Measurements from ENCODE around the gene EPHB2.
"Not testable (repeated sequence)": the region's sequence is repeated elsewhere in the genome, so short reads cannot be mapped to it uniquely, and the experiment has no call there.

The EPHB2 gene

GRCh38 chr1:22670352-22670975 is 40.2 kb upstream of the EPHB2 start:
- no peak for DNase-seq (ENCODE audit: low read depth)
- TF ChIP-seq MAX (IDR thresholded peaks at IDR 0.05; ENCODE audit: low read depth, low read length) (no peak), CTCF (IDR thresholded peaks at IDR 0.05; ENCODE audit: low read depth, low read length) (no peak), MYC (IDR thresholded peaks at IDR 0.05; ENCODE audit: low read depth, low read length) (no peak), POLR2A (IDR thresholded peaks at IDR 0.05; ENCODE audit: extremely low read depth, insufficient read length) (no peak)
- H3K4me3 ChIP-seq (ENCODE audit: low read depth, low read length), result no peak overlapping the region

GRCh38 chr1:22671999-22672398 is 38.6 kb upstream of the EPHB2 start:
- no peak overlapping the region for H3K4me3 ChIP-seq (ENCODE audit: low read depth, low read length)
- TF ChIP-seq MAX (IDR thresholded peaks at IDR 0.05; ENCODE audit: low read depth, low read length) (no peak), CTCF (IDR thresholded peaks at IDR 0.05; ENCODE audit: low read depth, low read length) (no peak), MYC (IDR thresholded peaks at IDR 0.05; ENCODE audit: low read depth, low read length) (no peak), POLR2A (IDR thresholded peaks at IDR 0.05; ENCODE audit: extremely low read depth, insufficient read length) (no peak)

GRCh38 chr1:22673486-22674409 is 36.9 kb upstream of the EPHB2 start:
- TF ChIP-seq MAX (IDR thresholded peaks at IDR 0.05; ENCODE audit: low read depth, low read length) (no peak), CTCF (IDR thresholded peaks at IDR 0.05; ENCODE audit: low read depth, low read length) (peak; percentile 49), POLR2A (IDR thresholded peaks at IDR 0.05; ENCODE audit: extremely low read depth, insufficient read length) (no peak), MYC (IDR thresholded peaks at IDR 0.05; ENCODE audit: low read depth, low read length) (no peak)
- no peak overlapping the region for H3K4me3 ChIP-seq (ENCODE audit: low read depth, low read length)
- DNase-seq (ENCODE audit: low read depth), result peak; percentile 38

More at GRCh38 chr1:22671999-22672398, 38.6 kb upstream of the EPHB2 start:
- no peak for DNase-seq (ENCODE audit: low read depth)

GRCh38 chr1:22674410-22674749 is 36.3 kb upstream of the EPHB2 start:
- DNase-seq (ENCODE audit: low read depth), result no peak
- TF ChIP-seq CTCF (IDR thresholded peaks at IDR 0.05; ENCODE audit: low read depth, low read length) (no peak), POLR2A (IDR thresholded peaks at IDR 0.05; ENCODE audit: extremely low read depth, insufficient read length) (no peak)
- no peak overlapping the region for H3K4me3 ChIP-seq (ENCODE audit: low read depth, low read length)

GRCh38 chr1:22676151-22676550 is 34.5 kb upstream of the EPHB2 start:
- not testable (repeated sequence) for DNase-seq (ENCODE audit: low read depth)

GRCh38 chr1:22676916-22677583 is 33.6 kb upstream of the EPHB2 start:
- no peak for DNase-seq (ENCODE audit: low read depth)
- no peak for TF ChIP-seq MAX (IDR thresholded peaks at IDR 0.05; ENCODE audit: low read depth, low read length)
- TF ChIP-seq POLR2A (IDR thresholded peaks at IDR 0.05; ENCODE audit: extremely low read depth, insufficient read length), result no peak
- no peak for TF ChIP-seq CTCF (IDR thresholded peaks at IDR 0.05; ENCODE audit: low read depth, low read length)
- TF ChIP-seq MYC (IDR thresholded peaks at IDR 0.05; ENCODE audit: low read depth, low read length), result no peak

More at GRCh38 chr1:22676151-22676550, 34.5 kb upstream of the EPHB2 start:
- not testable (repeated sequence) for H3K4me3 ChIP-seq (ENCODE audit: low read depth, low read length)

More at GRCh38 chr1:22676916-22677583, 33.6 kb upstream of the EPHB2 start:
- H3K4me3 ChIP-seq (ENCODE audit: low read depth, low read length), result no peak overlapping the region
